DMS53 treated with DMSO at 0.1 percent for 48 hours (cell line): ENCODE data around the gene LRRK1.

Experiments
- DNase-seq: peaks from one replicate; lab custom pipeline; 2025; ENCODE audit not compliant: unreplicated experiment; lab: John Stamatoyannopoulos, UW

The LRRK1 gene

GRCh38 chr15:100891307-100892012 lies 27.7 kb upstream of the LRRK1 start:
- DNase-seq, result no peak

- no peak for DNase-seq
Measured at GRCh38 chr15:100892013-100892355, 27.2 kb upstream of the LRRK1 start.

DNA sequence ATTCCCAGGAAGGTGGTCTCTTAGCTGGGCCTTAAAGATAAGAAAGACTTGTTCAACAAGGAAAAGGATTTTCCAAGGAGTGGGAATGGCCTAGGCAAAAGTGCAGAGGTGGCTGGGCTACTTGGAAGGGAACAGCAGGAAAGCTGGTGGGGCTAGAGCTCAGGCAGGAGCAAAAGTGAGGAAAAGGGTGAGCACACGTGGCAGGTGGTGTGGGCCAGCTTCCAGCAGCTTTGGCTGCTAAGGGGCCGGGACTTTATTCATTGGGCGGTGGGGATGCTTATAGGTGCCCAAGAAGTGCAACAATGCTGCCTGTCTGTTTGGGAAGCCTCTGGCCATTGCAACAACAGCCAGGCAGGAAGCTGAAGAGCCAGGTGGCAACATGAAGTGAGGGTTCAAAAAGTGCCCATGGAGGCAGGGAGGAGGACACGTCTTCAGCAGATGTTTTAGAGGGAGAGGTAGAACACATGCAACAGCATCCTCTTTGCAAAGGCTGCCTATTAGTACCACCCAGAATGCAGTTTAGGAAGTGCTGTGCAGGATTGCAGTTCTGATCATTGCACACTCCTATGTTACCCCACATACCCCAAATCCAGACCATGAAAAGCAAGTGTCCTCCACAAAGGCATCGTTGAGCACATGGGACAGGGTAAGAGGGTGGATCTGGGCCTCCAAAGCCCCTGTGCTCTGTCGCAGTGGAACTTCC lies 25.7 kb upstream of the LRRK1 start:
- no peak for DNase-seq

DNA sequence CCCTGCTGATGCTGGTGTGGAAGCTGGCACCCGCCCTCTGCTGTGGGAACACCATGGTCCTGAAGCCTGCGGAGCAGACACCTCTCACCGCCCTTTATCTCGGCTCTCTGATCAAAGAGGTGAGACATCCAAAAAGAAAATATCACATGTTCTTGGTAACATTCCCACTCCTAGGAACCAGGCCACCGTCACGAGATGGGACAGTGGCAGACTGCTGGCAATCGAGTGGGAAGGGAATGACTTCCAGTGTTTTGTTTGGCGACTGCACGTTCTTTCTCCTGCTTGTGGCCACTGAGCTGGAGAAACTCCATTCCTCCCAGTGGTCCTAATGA lies 25.2 kb upstream of the LRRK1 start:
- no peak for DNase-seq

DNA sequence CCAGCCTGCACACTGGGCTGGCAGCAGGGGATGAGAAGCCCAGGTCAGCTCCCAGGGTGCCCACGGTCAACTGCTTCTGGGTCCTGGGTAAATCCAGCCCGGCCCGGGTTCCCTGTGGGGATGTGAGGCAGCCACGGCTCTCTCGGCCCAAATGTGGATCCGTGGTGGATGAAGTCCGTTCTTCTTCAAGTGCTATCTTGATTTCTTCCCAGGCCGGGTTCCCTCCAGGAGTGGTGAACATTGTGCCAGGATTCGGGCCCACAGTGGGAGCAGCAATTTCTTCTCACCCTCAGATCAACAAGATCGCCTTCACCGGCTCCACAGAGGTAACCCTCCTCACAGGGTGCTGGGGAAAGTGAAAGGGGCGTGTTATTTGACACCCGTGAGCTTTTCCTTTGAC lies 23.4 kb upstream of the LRRK1 start:
- DNase-seq, result no peak

- DNase-seq, result no peak
Measured at GRCh38 chr15:100897221-100898151, 21.7 kb upstream of the LRRK1 start.

DNA sequence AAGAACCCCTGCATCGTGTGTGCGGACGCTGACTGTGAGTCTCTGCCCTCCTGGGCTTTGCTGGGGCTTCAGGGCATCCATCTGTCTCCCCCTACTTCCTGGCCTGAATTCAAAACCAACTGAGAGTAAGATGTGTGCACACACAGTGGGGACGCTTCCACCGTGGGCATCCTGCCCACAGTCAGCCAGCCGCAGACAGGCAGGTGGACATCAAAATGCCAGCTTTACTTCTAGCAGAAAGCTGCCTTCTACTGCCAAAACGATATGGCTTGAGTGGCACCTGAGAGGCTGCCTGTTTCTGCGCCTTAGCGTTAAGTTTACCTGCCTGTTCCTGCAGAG lies 21.0 kb upstream of the LRRK1 start:
- no peak for DNase-seq

DNA sequence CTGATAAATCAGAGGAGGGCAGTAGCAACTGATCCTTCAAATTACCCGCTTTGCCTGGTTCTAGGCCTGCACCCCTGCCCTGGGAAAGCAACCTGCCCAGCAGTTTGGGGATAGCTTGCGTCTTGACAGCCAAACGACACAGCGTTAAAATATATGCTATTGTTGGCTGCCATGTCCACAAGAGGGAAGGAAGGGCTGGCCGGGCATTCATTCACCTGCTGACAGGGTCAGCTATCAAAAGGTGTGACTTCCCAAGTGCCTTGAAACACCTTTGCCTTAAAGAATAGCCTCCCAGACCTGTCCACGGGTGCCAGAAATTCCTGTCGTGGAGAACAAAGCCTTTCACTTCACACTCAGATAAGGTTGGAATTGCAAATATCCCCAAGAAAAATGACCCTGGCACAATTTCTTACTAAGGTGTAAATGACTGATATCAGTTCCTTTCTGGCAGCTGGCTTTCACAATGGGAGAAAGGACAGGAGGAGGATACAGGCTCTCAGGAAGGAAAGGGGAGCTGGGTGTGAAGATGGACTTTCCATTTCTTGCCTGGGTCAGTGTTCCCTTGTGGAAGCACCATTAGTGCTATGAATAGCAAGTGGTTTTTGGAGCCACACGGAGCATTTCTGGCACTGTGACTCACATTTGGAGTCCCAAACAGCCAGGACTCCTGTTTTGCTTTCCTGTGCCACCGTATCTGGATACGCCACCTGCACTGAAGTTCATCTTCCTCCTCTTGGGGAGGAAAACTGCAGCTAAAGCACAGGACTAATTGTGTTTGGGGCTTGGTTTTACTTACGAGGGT lies 20.3 kb upstream of the LRRK1 start:
- DNase-seq, result no peak

DNA sequence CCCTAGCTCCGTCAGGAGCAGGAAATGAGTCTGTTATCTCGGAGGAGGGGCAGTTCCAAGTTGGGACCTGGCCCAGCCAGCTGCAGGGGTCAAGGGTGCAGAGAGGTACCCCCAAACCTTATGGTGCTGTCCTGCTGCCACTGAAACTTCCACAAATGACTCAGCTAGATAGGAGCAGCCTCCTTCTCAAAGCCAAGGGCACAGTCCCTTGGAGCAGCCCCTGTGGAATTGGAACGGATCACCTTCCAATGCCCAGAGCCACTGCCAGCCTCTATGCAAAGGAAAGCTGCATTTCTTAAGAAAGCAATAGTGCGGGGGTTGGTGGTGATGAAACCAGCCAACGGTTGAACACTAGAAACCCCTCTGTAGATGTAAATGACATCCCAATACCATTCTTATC lies 19.6 kb upstream of the LRRK1 start:
- DNase-seq, result no peak

- no peak for DNase-seq
Measured at GRCh38 chr15:100900136-100900794, 18.9 kb upstream of the LRRK1 start.

- DNase-seq, result no peak
Measured at GRCh38 chr15:100900795-100901169, 18.4 kb upstream of the LRRK1 start.

DNA sequence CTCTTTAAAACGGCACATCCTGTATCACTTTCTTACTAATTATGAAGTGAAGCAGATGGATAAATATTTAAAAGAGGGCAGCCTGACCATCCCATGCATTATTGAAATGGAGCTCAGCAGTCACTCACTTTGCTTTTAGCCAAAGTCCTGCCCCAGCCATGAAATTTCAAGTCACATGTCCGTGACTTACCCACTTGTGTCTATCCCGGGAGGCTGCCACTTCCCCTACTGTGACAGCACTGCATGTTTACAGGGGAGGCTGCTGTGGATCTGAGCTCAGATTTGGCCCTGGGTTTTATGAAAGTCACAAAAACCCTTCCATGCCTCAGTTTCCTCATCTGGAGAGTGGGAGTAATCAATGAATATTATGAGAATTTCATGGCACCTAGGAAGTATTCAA lies 17.9 kb upstream of the LRRK1 start:
- DNase-seq, result no peak

- no peak for DNase-seq
Measured at GRCh38 chr15:100901702-100902435, 17.3 kb upstream of the LRRK1 start.

DNA sequence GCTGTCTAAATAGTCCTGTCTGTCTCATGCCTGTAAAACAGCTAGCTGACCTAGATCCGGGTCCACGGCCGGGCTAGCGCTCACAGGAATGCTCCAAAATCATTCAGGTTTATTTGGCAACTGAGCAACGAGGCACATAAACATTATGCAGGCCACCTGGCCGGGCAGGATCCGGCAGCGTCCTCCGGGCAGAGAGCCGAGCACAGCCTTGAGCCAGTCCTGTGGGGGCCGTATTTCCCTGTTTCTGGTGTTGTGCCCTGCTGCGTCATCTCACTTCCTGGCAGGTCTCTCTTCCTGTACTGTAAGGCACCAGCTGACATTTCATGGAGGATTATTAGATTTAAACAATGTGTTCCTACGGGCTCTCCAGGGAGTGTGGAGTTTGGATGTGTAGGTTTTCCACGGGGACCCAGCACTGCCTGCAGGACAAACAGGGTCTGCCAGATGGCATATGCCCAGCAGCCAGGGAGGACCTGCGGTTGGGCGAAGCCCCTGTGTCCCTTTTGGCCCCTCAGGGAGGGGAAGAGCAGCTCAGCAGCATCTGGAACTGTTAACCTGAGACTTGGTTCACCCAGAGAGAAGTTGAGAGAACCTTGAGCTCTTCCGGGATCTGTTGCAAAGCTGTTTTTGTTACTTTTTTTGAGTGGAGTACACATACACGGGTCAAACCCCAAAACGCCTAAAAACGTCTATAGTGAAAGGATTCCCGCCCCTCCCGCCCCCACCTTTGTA lies 16.6 kb upstream of the LRRK1 start:
- peak; percentile 11 for DNase-seq

- DNase-seq, result no peak
Measured at GRCh38 chr15:100903168-100903554, 16.0 kb upstream of the LRRK1 start.

- DNase-seq, result no peak
Measured at GRCh38 chr15:100905850-100906249, 13.3 kb upstream of the LRRK1 start.

GRCh38 chr15:100908466-100908865 lies 10.7 kb upstream of the LRRK1 start:
- no peak for DNase-seq

DNA sequence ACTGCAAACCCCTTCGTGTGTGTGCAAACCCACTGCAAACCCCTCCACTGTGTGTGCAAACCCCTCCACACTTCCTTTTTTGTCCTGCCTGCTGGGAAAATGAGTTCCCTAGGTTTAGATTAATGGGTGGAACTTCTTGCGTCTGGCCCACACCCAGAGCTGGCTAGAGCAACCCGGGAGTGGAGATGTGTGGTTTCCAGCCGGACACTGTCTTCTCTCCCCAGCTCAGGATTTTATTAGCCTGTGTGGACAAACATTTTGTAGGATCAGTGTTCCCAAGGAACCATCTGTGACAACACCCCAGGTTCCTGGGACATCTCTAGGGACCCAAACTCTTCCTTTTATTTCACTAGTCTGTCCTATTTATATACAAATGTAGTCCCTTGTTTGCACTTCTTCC lies 9.6 kb upstream of the LRRK1 start:
- DNase-seq, result no peak
